NCI-H226 (cell line): ENCODE data around the gene C10orf120.
A peak's percentile ranks its signal among the peaks of the same experiment; 100 is the strongest.

Experiments
- DNase-seq: peaks from one replicate; pipeline ENCODE4 v3.0.0-alpha.2; 2015

The C10orf120 gene

GRCh38 chr10:122658356-122659049 is 41.1 kb downstream of the C10orf120 start:
- no peak for DNase-seq

DNA sequence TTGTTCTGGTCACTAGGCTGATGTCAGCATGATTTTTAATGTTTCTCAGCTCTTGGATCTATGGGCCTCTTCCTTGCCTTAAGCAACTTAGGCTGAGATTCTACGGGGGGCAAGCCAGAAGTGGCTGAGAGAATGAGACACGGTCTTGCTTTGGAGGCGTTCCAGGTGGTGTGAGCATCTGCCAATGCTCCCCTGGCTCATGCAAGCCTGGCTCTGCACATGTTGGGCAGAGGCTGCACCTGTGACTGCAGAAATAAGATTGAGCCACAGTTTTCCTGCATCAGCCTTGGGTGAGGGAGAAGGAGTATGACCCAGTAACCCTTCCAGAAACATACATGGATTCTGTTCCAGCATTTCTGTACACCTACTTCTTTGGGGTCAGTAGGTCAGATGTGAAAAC is 41.9 kb downstream of the C10orf120 start:
- no peak for DNase-seq

GRCh38 chr10:122657255-122657654 is 42.4 kb downstream of the C10orf120 start:
- DNase-seq = no peak

DNA sequence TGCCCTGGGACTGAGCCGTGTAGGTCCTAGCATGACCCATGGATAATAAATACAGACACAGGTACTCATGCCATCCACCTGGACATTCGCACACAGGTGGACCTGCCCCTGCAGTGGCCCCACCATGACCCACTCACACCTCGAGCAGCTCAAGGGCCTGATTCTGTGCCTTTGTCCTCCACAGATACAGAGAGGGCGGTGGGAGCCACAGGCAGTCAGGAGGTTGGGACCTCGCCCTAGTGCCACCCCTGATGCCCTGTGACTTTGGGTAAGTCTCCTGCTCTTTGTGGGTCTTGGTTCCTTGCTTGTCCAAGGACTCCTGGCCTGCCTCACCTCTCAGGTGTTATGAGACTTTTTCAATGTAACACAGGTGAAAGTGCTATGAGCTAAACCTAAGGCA is 42.9 kb downstream of the C10orf120 start:
- no peak for DNase-seq

DNA sequence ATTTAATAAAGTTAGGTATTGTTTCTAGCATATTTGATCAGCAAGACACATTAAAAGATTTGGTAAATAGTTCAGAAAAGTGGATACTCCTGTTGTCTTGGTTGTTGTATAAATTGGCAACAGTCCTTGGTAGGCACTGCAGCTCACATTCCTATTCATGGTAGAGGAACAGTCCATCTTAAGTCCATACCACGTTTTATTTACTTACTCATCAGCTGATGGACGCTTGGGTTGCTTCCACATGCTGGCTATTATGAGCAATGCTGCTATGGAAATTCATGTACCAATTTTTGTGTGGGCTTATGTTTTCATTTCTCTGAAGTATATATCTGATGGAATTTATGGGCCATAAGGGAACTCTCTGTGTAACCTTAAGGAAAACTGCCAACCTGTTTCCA is 43.3 kb downstream of the C10orf120 start:
- DNase-seq = no peak

GRCh38 chr10:122655524-122656307 is 43.9 kb downstream of the C10orf120 start:
- DNase-seq = no peak

DNA sequence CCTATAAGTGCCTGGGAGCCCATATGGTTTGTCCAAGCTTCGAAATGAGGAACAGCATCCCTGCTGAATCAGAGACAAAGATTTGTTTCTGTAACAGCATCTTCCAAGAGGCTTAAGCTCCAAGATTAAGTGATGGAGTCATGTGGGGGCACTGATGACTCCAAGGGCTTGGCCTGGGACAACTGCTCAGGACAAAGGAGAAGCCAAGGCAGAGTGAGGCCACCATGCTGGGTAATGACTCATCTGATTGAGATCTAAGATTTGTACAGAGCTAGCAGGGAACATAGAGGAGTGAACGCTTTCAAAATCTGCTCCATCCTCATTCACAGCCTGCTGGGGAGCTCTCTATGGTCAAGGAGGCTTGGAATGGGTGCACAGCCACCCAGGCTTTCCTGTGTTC is 49.3 kb downstream of the C10orf120 start:
- DNase-seq = no peak

GRCh38 chr10:122649903-122650302 is 49.7 kb downstream of the C10orf120 start:
- DNase-seq = no peak

- peak; percentile 2 for DNase-seq
Measured at GRCh38 chr10:122648599-122649428, 50.8 kb downstream of the C10orf120 start.
